Measurements from ENCODE around the gene RSKR.

Gene RSKR

DNA sequence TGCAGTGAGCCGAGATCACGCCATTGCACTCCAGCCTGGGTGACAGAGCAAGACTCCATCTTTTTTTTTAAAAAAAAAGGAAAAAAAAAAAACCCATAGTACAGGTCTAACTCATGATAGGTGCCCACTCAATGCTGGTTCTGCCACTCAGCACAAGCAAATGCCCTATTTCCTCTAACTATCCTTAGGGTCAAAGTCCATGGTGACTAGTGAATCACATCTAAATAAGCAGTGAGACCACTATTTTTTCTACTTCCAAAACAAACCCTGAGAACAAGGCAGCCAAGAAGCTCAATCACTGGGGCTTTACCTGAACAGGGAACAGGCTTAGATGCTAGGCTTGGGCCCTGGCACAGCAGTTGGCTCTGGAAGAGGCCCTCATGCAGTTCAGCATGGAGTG is 27.6 kb upstream of the RSKR start:
- TF ChIP-seq, protein P1, sequence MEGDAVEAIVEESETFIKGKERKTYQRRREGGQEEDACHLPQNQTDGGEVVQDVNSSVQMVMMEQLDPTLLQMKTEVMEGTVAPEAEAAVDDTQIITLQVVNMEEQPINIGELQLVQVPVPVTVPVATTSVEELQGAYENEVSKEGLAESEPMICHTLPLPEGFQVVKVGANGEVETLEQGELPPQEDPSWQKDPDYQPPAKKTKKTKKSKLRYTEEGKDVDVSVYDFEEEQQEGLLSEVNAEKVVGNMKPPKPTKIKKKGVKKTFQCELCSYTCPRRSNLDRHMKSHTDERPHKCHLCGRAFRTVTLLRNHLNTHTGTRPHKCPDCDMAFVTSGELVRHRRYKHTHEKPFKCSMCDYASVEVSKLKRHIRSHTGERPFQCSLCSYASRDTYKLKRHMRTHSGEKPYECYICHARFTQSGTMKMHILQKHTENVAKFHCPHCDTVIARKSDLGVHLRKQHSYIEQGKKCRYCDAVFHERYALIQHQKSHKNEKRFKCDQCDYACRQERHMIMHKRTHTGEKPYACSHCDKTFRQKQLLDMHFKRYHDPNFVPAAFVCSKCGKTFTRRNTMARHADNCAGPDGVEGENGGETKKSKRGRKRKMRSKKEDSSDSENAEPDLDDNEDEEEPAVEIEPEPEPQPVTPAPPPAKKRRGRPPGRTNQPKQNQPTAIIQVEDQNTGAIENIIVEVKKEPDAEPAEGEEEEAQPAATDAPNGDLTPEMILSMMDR (IDR thresholded peaks at IDR 0.05; ENCODE audit: low read depth, low read length) = no peak
- no peak for DNase-seq (ENCODE audit: extremely low read depth, low read depth)

DNA sequence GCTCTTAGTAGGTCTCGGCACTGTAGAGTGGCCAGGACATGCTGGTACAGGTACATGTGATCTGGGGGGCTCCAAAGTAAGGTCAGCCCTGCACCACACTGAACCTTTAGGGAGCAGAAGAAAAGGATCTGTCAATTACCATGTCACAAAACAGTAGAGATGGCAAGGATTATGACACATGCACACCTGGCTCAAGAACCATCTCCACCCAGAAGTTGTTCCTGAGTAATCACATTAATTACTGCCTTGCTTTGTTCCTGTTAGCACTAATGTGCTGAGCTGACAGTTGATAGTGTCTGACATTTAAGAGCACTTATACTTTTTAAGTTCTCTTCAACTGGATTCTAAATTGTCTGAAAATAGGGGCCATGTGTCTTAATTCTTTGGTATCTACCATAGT is 21.5 kb upstream of the RSKR start:
- DNase-seq (ENCODE audit: extremely low read depth, low read depth) = no peak
- TF ChIP-seq, protein P1 (IDR thresholded peaks at IDR 0.05; ENCODE audit: low read depth, low read length) = no peak

DNA sequence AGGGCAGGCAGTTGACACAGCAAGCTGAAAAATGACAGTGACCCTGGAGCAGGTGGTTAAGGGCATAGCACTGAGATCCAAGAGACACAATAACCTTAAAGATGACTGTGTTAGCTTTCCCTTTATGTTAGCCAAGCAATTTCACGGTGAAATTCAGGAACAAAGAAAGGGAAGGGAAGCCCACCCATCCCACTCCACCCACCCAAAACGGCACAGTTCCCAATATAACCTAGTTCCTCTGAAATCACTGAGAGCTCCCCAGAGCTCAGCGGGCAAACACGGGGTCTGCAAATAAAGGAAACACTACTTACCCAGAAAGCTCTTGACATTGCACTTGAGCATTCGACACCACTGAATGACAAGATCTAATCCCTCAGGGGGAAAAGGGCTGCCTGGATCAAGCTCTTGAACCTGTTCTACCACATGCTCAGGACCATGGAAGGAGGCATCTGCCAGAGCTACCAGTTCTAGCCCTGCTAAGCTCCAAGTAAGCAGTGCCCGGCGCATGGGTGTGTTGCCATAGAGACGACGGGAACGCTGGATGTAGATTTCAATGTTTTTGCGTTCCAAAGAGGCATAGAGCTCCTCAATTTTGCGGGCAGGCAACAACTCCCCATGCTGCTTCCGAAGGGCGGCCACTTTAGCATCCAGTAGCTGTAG is 20.4 kb upstream of the RSKR start:
- no peak for DNase-seq (ENCODE audit: extremely low read depth, low read depth)

DNA sequence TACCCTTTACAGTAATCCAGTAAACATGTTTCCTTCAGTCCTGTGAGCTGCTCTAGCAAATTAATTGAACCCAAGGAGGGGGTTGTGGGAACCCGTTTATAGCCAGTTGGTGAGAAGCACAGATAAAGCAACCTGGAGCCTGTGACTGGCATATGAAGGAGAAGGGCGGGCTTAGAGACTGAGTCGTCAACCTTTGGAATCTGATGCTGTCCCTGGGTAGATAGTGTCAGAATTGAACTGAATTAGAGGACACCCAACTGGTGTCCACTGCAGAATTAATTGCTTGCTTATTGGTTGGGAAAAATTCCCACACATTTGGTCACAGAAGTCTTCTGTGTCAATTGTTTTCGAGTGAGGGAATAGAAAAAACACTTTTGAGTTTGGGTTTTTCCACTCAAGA is 12.8 kb upstream of the RSKR start:
- no peak for DNase-seq (ENCODE audit: extremely low read depth, low read depth)
- TF ChIP-seq, protein P1 (IDR thresholded peaks at IDR 0.05; ENCODE audit: low read depth, low read length) = no peak

More for the DNA sequence above, 20.4 kb upstream of the RSKR start:
- TF ChIP-seq, protein P1 (IDR thresholded peaks at IDR 0.05; ENCODE audit: low read depth, low read length) = no peak

DNA sequence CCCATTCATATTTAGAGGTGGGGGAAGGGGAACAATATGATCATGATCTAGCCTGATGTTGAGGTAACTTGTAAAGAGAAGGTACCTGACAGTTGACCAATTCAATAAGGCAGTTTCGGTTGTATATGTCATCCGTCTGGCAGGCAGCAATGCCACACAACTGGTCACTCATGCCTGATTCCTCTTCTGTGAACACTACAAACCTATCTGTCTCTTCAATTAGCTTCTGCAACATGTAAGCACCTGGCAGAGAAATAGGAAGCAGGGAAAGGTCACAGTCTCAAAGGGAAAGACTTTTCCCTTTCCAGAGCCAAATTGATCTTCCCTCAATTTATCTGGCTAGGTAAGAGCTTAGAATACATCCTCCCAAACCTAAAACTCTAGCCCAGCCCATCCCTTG is 10.2 kb upstream of the RSKR start:
- TF ChIP-seq, protein P1 (IDR thresholded peaks at IDR 0.05; ENCODE audit: low read depth, low read length) = no peak
- DNase-seq (ENCODE audit: extremely low read depth, low read depth) = no peak

DNA sequence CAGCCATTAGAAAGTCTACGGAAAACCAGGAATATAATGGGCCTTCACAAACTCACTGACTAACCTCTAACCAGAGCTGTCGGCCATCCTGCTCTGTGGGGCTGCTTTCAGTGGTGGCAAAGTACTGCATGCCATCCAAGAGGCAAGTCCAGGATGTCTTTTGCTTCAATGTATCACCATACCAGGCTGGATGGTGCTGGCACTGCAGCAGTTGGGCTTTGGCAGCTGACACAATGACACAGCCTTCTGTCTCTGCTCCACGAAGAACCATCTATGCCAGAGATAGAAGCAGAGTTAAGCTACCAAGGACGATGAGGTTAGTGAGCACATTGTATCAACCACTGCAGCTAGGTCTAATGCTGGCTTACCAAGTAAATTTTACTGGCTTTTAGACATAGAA is 9.7 kb upstream of the RSKR start:
- no peak for DNase-seq (ENCODE audit: extremely low read depth, low read depth)
- TF ChIP-seq, protein P1 (IDR thresholded peaks at IDR 0.05; ENCODE audit: low read depth, low read length) = no peak

DNA sequence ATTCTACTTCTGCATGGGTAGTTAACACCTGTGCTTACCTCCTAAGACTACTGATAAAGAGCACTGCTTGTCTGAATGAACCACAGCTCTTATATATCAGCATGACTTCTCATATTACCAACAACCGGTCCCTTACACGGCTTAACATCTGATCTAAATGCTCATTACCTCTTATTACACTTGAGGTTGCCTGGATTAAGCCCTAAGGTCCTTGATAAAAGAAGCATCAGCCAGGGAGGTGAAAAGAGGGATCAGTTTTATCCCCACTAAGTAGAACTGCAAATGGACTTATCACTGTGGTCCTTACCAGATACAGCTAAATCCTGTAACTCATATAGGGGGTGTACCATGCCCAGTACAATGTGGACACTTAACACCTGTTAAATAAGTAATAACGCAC is 8.2 kb upstream of the RSKR start:
- TF ChIP-seq, protein P1 (IDR thresholded peaks at IDR 0.05; ENCODE audit: low read depth, low read length) = no peak
- DNase-seq (ENCODE audit: extremely low read depth, low read depth) = no peak
